ENCODE results near the gene PDE7B.

Gene PDE7B

DNA sequence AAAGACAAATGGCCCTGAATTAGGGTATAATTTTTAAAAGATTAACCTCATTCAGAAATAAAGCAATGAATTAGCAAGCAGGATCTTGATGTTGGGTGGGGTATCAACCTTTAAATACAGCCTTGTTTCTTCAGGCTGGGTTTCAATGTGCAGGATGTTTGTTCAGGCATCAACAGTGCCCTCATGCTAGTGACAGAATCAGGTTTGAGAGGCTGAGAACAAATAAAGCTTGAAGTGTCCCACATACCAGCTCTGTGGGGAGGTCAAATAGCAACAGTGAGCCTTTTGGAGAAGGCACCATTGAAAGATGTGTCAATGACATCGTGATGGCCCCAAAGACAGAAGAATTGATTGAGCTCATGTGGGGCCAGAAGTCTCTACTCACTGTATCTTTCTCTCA lies 330.4 kb downstream of the PDE7B start:
- Histone ChIP-seq H3K4me3 (ENCODE audit: low read depth in 1 of 2, low read length in 2 of 2) (no peak overlapping the region), H3K9ac (ENCODE audit: low read length) (no peak overlapping the region), H3K27ac (ENCODE audit: low read depth, low read length) (no peak overlapping the region)

DNA sequence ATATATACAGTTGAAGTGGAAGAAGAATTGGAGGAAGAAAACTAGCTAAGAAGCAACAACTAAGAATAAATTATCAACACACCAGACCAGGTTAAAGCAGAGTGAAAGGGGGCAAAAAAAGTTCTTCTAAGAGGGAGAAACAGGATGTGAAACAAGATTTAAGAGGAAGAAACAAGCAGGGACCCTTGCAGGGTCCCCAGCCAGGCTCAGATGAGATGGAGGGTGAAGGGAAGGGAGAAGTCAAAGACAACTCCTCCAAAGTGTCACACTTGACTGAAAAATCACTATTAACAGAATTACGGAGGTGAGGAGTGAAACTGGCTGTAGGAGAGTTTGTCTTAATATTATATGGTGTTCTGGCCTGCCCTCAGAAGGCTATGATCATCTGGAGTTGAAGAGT lies 333.2 kb downstream of the PDE7B start:
- no peaks in the 10 kb centered on the region for H3K36me3 ChIP-seq (ENCODE audit: insufficient read depth, low read length)
- no peaks in the 10 kb centered on the region for H3K9me3 ChIP-seq (ENCODE audit: low read length)
- H3K27ac ChIP-seq (ENCODE audit: low read depth, low read length): no peak overlapping the region
- H3K9ac ChIP-seq (ENCODE audit: low read length): no peak overlapping the region
- H3K27me3 ChIP-seq (ENCODE audit: control insufficient read depth in 1 of 2, insufficient read depth in 2 of 2, low read length in 2 of 2): no peaks in the 10 kb centered on the region
- no peaks in the 10 kb centered on the region for H3K4me1 ChIP-seq (ENCODE audit: insufficient read depth, low read length)
- H3K4me3 ChIP-seq (ENCODE audit: low read depth in 1 of 2, low read length in 2 of 2): no peak overlapping the region

More for the DNA sequence above, 330.4 kb downstream of the PDE7B start:
- Histone ChIP-seq H3K36me3 (ENCODE audit: insufficient read depth, low read length) (no peaks in the 10 kb centered on the region), H3K9me3 (ENCODE audit: low read length) (no peaks in the 10 kb centered on the region), H3K4me1 (ENCODE audit: insufficient read depth, low read length) (no peaks in the 10 kb centered on the region), H3K27me3 (ENCODE audit: control insufficient read depth in 1 of 2, insufficient read depth in 2 of 2, low read length in 2 of 2) (no peaks in the 10 kb centered on the region)

GRCh38 chr6:136186363-136186762 lies 334.9 kb downstream of the PDE7B start:
- Histone ChIP-seq H3K27ac (ENCODE audit: low read depth, low read length) (no peak overlapping the region), H3K9me3 (ENCODE audit: low read length) (no peaks in the 10 kb centered on the region), H3K9ac (ENCODE audit: low read length) (no peak overlapping the region), H3K27me3 (ENCODE audit: control insufficient read depth in 1 of 2, insufficient read depth in 2 of 2, low read length in 2 of 2) (no peaks in the 10 kb centered on the region), H3K4me1 (ENCODE audit: insufficient read depth, low read length) (no peaks in the 10 kb centered on the region), H3K4me3 (ENCODE audit: low read depth in 1 of 2, low read length in 2 of 2) (no peak overlapping the region), H3K36me3 (ENCODE audit: insufficient read depth, low read length) (no peaks in the 10 kb centered on the region)

DNA sequence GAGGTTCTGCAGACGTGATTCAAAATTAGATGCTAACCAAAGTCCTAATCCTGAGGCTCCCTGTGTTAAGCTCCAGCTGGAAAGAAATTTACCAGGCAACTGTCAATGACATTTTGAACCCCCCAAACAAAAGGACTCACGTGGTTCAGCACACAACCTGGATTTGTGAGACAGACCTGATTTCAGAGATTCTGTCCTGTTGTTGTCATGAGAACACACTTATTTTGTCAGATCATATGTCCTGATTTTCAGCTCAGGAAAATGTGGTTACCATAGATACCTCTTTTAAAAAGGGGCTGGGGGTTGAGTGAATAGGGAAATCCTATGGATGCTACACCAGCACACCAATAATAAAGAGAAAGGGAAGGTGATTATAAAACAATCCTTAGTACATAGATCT lies 337.0 kb downstream of the PDE7B start:
- Histone ChIP-seq H3K27ac (ENCODE audit: low read depth, low read length) (no peak overlapping the region), H3K4me3 (ENCODE audit: low read depth in 1 of 2, low read length in 2 of 2) (no peak overlapping the region), H3K36me3 (ENCODE audit: insufficient read depth, low read length) (no peaks in the 10 kb centered on the region), H3K9ac (ENCODE audit: low read length) (no peak overlapping the region), H3K4me1 (ENCODE audit: insufficient read depth, low read length) (no peaks in the 10 kb centered on the region), H3K27me3 (ENCODE audit: control insufficient read depth in 1 of 2, insufficient read depth in 2 of 2, low read length in 2 of 2) (no peaks in the 10 kb centered on the region), H3K9me3 (ENCODE audit: low read length) (no peaks in the 10 kb centered on the region)

- H3K9ac ChIP-seq (ENCODE audit: low read length): no peak overlapping the region
- no peaks in the 10 kb centered on the region for H3K4me1 ChIP-seq (ENCODE audit: insufficient read depth, low read length)
- no peaks in the 10 kb centered on the region for H3K9me3 ChIP-seq (ENCODE audit: low read length)
- no peaks in the 10 kb centered on the region for H3K36me3 ChIP-seq (ENCODE audit: insufficient read depth, low read length)
- H3K27me3 ChIP-seq (ENCODE audit: control insufficient read depth in 1 of 2, insufficient read depth in 2 of 2, low read length in 2 of 2): no peaks in the 10 kb centered on the region
- H3K27ac ChIP-seq (ENCODE audit: low read depth, low read length): no peak overlapping the region
- H3K4me3 ChIP-seq (ENCODE audit: low read depth in 1 of 2, low read length in 2 of 2): no peak overlapping the region
Observed at GRCh38 chr6:136189104-136189503, 337.6 kb downstream of the PDE7B start.

DNA sequence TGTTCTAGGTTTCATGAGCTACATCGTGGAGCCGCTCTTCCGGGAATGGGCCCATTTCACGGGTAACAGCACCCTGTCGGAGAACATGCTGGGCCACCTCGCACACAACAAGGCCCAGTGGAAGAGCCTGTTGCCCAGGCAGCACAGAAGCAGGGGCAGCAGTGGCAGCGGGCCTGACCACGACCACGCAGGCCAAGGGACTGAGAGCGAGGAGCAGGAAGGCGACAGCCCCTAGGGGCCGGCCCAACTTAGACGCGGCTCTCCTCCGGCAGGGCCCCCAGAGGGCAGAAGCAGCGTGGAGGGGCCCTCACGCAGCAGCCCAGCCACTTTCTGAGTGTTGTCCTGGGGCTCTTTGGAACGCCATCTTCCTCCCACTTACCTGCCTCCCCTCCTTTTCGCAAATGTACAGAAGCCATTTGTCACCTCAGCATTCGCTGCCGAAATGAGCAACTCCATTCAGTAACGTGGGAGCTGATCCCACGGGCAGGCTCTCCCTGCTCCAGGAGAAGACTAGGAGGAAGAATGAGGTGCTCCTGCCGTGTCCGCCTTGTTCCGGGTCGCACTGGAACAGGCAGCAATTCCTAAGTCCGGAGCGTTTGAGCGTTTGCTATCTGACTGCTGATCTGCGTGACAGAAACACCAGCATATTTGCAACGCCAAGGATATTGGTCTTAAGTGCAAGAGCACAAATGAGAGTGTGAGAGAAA lies 340.3 kb downstream of the PDE7B start:
- Histone ChIP-seq H3K9me3 (ENCODE audit: low read length) (no peaks in the 10 kb centered on the region), H3K4me3 (ENCODE audit: low read depth in 1 of 2, low read length in 2 of 2) (no peak overlapping the region), H3K9ac (ENCODE audit: low read length) (no peak overlapping the region), H3K27me3 (ENCODE audit: control insufficient read depth in 1 of 2, insufficient read depth in 2 of 2, low read length in 2 of 2) (no peaks in the 10 kb centered on the region), H3K27ac (ENCODE audit: low read depth, low read length) (no peak overlapping the region), H3K36me3 (ENCODE audit: insufficient read depth, low read length) (no peaks in the 10 kb centered on the region), H3K4me1 (ENCODE audit: insufficient read depth, low read length) (no peaks in the 10 kb centered on the region)

- H3K4me3 ChIP-seq (ENCODE audit: low read depth in 1 of 2, low read length in 2 of 2): no peak overlapping the region
- no peaks in the 10 kb centered on the region for H3K9me3 ChIP-seq (ENCODE audit: low read length)
- H3K4me1 ChIP-seq (ENCODE audit: insufficient read depth, low read length): no peaks in the 10 kb centered on the region
- no peaks in the 10 kb centered on the region for H3K27me3 ChIP-seq (ENCODE audit: control insufficient read depth in 1 of 2, insufficient read depth in 2 of 2, low read length in 2 of 2)
- no peak overlapping the region for H3K27ac ChIP-seq (ENCODE audit: low read depth, low read length)
- H3K9ac ChIP-seq (ENCODE audit: low read length): no peak overlapping the region
- H3K36me3 ChIP-seq (ENCODE audit: insufficient read depth, low read length): no peaks in the 10 kb centered on the region
Observed at GRCh38 chr6:136192902-136193301, 341.4 kb downstream of the PDE7B start.

DNA sequence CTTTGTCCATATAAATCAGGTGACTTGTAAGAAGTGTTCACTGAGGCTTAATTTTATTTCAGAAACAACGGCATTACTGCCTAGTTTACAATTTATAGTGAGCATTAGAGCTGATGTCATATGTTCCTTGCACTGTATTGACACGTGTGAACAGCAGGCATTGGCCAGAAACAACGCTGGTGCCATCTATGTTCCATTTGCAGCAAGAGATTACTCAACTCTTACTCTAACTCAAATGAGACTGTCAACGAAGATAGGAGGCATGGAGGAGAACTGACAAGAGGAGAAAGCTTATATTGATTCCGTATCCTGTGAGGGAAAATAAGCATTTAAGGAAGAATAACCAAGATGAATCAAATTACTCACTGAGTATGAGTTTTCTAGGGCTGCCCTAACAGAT lies 350.2 kb downstream of the PDE7B start:
- no peak overlapping the region for H3K27ac ChIP-seq (ENCODE audit: low read depth, low read length)
- H3K9ac ChIP-seq (ENCODE audit: low read length): no peak overlapping the region
- no peaks in the 10 kb centered on the region for H3K27me3 ChIP-seq (ENCODE audit: control insufficient read depth in 1 of 2, insufficient read depth in 2 of 2, low read length in 2 of 2)
- no peaks in the 10 kb centered on the region for H3K4me1 ChIP-seq (ENCODE audit: insufficient read depth, low read length)
- no peak overlapping the region for H3K4me3 ChIP-seq (ENCODE audit: low read depth in 1 of 2, low read length in 2 of 2)
- H3K36me3 ChIP-seq (ENCODE audit: insufficient read depth, low read length): no peaks in the 10 kb centered on the region
- H3K9me3 ChIP-seq (ENCODE audit: low read length): no peaks in the 10 kb centered on the region

- H3K9me3 ChIP-seq (ENCODE audit: low read length): no peaks in the 10 kb centered on the region
- no peak overlapping the region for H3K4me3 ChIP-seq (ENCODE audit: low read depth in 1 of 2, low read length in 2 of 2)
- H3K27me3 ChIP-seq (ENCODE audit: control insufficient read depth in 1 of 2, insufficient read depth in 2 of 2, low read length in 2 of 2): no peaks in the 10 kb centered on the region
- no peaks in the 10 kb centered on the region for H3K36me3 ChIP-seq (ENCODE audit: insufficient read depth, low read length)
- no peak overlapping the region for H3K27ac ChIP-seq (ENCODE audit: low read depth, low read length)
- no peaks in the 10 kb centered on the region for H3K4me1 ChIP-seq (ENCODE audit: insufficient read depth, low read length)
- no peak overlapping the region for H3K9ac ChIP-seq (ENCODE audit: low read length)
Observed at GRCh38 chr6:136208783-136209182, 357.3 kb downstream of the PDE7B start.

- Histone ChIP-seq H3K9ac (ENCODE audit: low read length) (no peak overlapping the region), H3K9me3 (ENCODE audit: low read length) (no peaks in the 10 kb centered on the region), H3K27me3 (ENCODE audit: control insufficient read depth in 1 of 2, insufficient read depth in 2 of 2, low read length in 2 of 2) (no peaks in the 10 kb centered on the region), H3K4me1 (ENCODE audit: insufficient read depth, low read length) (no peaks in the 10 kb centered on the region), H3K4me3 (ENCODE audit: low read depth in 1 of 2, low read length in 2 of 2) (no peak overlapping the region), H3K36me3 (ENCODE audit: insufficient read depth, low read length) (no peaks in the 10 kb centered on the region), H3K27ac (ENCODE audit: low read depth, low read length) (no peak overlapping the region)
Observed at GRCh38 chr6:136209496-136209895, 358.0 kb downstream of the PDE7B start.

DNA sequence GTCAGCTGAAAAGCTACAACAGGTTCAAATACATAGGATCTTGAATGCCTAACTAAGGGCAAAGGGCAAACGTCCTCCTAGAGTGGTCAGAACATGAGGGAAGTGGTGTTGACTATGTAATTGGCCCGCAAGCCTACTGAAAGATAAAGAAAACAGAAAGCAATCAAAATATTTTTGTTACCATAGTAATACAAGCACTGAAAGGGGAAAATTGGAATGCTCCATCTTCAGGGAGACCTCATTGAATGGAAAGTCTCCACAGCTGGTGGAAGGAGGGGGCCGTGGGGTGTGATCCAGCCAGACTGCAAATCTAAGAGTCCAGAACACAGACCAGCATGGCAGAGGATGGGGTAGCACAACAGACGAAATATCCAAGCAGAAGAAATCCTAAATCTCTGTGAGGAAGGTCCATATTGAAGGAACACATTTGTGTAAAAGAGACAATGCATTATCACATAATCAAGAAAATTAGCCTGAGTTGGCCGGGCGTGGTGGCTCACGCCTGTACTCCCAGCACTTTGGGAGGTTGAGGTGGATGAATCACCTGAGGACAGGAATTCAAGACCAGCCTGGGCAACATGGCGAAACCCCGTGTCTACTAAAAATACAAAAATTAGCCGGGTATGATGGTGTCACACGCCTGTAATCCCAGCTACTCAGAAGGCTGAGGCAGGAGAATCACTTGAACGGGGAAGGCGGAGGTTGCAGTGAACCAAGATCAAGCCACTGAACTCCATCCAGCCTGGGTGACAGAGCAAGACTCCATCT lies 359.1 kb downstream of the PDE7B start:
- Histone ChIP-seq H3K4me3 (ENCODE audit: low read depth in 1 of 2, low read length in 2 of 2) (no peak overlapping the region), H3K27me3 (ENCODE audit: control insufficient read depth in 1 of 2, insufficient read depth in 2 of 2, low read length in 2 of 2) (no peaks in the 10 kb centered on the region), H3K36me3 (ENCODE audit: insufficient read depth, low read length) (no peaks in the 10 kb centered on the region), H3K9ac (ENCODE audit: low read length) (no peak overlapping the region), H3K4me1 (ENCODE audit: insufficient read depth, low read length) (no peaks in the 10 kb centered on the region), H3K9me3 (ENCODE audit: low read length) (no peaks in the 10 kb centered on the region), H3K27ac (ENCODE audit: low read depth, low read length) (no peak overlapping the region)

DNA sequence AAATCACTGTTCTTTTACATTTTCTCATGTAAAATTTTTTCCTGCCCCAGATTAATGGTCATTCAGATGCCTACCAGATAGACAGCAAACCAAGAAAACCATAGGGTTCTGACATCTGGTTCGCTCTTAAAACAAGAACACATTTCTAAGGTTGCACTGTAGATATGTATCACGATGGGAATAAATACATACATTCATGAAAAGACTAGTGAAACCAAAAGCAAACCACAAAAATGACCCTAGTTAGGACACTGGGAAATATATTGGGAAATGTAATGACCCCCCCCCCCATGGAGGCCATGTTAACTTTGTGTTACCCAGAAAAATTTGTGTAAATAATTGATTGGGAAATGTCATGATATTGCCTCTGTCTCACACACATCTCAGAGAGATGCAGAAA lies 361.1 kb downstream of the PDE7B start:
- Histone ChIP-seq H3K9ac (ENCODE audit: low read length) (no peak overlapping the region), H3K4me1 (ENCODE audit: insufficient read depth, low read length) (no peaks in the 10 kb centered on the region), H3K4me3 (ENCODE audit: low read depth in 1 of 2, low read length in 2 of 2) (no peak overlapping the region), H3K36me3 (ENCODE audit: insufficient read depth, low read length) (no peaks in the 10 kb centered on the region), H3K27ac (ENCODE audit: low read depth, low read length) (no peak overlapping the region), H3K9me3 (ENCODE audit: low read length) (no peaks in the 10 kb centered on the region), H3K27me3 (ENCODE audit: control insufficient read depth in 1 of 2, insufficient read depth in 2 of 2, low read length in 2 of 2) (no peaks in the 10 kb centered on the region)
